Karpas-422 (cell line): ENCODE results near the gene S100A13. TPM values are rescaled to one million over a fixed set of nuclear protein-coding genes. Genes with fewer than 3 reads are reported as not detected.
"Not testable (repeated sequence)": the region's sequence is repeated elsewhere in the genome, so short reads cannot be mapped to it uniquely, and the experiment has no call there.

ENCODE experiments used
- DNase-seq: peaks from one replicate; pipeline ENCODE4 v3.0.0-alpha.2; 2015
- H2AFZ ChIP-seq: fragments of 200-600 bp; sonication (generic); 2 replicates; pipeline ENCODE4 v1.6.1; 2014; ENCODE audit warnings: antibody characterized with exemption, low read length, mixed read lengths
- H3K27ac ChIP-seq: fragments of 200-600 bp; sonication (generic); 2 replicates; pipeline ENCODE4 v1.5.1; 2014; ENCODE audit warnings: mild to moderate bottlenecking, low read length, moderate library complexity
- H3K27me3 ChIP-seq: fragments of 200-600 bp; sonication (generic); 2 replicates; pipeline ENCODE4 v1.6.1; 2014; ENCODE audit warnings: low read length, mixed read lengths
- H3K36me3 ChIP-seq: fragments of 200-600 bp; sonication (generic); 2 replicates; pipeline ENCODE4 v1.6.1; 2014; ENCODE audit warnings: low read length, mixed read lengths; ENCODE audit not compliant: insufficient read depth
- H3K4me1 ChIP-seq: fragments of 200-600 bp; sonication (generic); 2 replicates; pipeline ENCODE4 v1.6.1; 2014; ENCODE audit warnings: mild to moderate bottlenecking, low read length, mixed read lengths
- H3K4me2 ChIP-seq: fragments of 200-600 bp; sonication (generic); 2 replicates; pipeline ENCODE4 v1.6.1; 2014; ENCODE audit warnings: low read length, low read depth, mild to moderate bottlenecking; ENCODE audit not compliant: poor library complexity, severe bottlenecking
- H3K4me3 ChIP-seq: fragments of 200-600 bp; sonication (generic); 2 replicates; pipeline ENCODE4 v1.5.1; 2014; ENCODE audit warnings: mild to moderate bottlenecking, antibody characterized with exemption, low read length, mixed read lengths
- H3K79me2 ChIP-seq: fragments of 200-600 bp; sonication (generic); 2 replicates; pipeline ENCODE4 v1.6.1; 2014; ENCODE audit warnings: mild to moderate bottlenecking, low read length, mixed read lengths
- H3K9ac ChIP-seq: fragments of 200-600 bp; sonication (generic); 2 replicates; pipeline ENCODE4 v1.6.0; 2014; ENCODE audit warnings: low read length
- H3K9me2 ChIP-seq: fragments of 200-600 bp; sonication (generic), shearing (Covaris generic); replicated peaks from 2 replicates; pipeline ENCODE4 v1.6.0; 2014; ENCODE audit warnings: mild to moderate bottlenecking, low read length, moderate library complexity; ENCODE audit not compliant: insufficient read depth
- H3K9me3 ChIP-seq: fragments of 300-700, 200-600 bp; sonication (generic); 2 replicates; pipeline ENCODE4 v1.6.1; 2014; ENCODE audit warnings: low read length, mixed read lengths
- H4K20me1 ChIP-seq: fragments of 200-600 bp; sonication (generic); 2 replicates; pipeline ENCODE4 v1.6.1; 2014; ENCODE audit warnings: mild to moderate bottlenecking, antibody characterized with exemption, low read length, low read depth; ENCODE audit not compliant: insufficient read depth
- total RNA-seq: library from RNA; depleted of rRNA; stranded (reverse); fragments of >200 nt; shearing (Covaris generic); gene quantifications from 2 replicates; pipeline ENCODE4 v1.2.3, GENCODE V29; 2014; ENCODE audit warnings: low replicate concordance

Gene S100A13
- total RNA-seq, 1 experiment from 2014 or later = 21.5 TPM

DNA sequence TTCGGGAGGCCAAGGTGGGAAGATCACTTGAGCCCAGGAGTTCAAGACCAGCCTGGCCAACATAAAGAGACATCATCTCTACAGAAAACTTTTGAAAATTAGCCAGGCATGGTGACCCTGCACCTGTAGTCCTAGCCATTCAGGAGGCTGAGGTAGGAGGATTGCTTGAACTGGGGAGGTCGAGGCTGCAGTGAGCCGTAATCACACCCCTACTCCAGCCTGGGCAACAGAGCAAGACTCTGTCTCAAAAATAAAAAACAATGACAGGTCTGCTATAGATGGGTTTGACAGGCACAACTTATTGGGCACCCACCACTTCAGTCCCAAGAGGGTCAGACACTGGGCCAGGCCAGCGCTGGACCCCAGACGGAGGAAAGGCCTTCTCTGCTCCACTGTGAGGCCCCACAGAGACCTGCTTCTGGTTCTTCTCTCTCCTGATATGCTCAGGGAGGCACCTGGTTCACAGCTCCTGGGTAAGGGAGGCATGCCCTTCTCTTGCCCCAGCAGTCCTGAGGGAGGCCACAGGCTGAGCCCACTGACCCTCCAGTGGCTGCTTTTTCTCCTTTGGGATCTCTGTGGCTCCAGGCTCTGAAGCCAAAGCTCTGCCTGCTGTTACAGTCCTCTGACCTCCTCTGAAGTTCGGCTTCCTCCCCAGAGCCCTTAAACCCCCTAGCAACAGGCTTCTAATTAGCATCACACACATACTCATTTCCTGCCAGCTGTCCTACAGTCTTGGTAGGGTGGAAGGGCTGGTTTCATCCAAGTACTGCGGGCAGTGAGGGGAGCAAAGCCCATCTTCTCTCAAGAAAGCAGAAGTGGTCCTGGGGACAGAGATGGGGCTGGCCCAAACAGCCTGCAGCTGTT lies 28.8 kb downstream of the S100A13 start:
- Histone ChIP-seq H3K9me3 (no peaks in the 10 kb centered on the region), H4K20me1 (no peaks in the 10 kb centered on the region), H3K4me1 (peaks cover 33% of the 10 kb centered on the region), H3K27ac (peak overlapping the region; percentile 84), H3K79me2 (no peaks in the 10 kb centered on the region), H3K9ac (peak overlapping the region; percentile 61), H2AFZ (no peak overlapping the region; the same call in 1 of the 2 replicates), H3K4me2 (peak overlapping the region; percentile 60), H3K27me3 (no peaks in the 10 kb centered on the region), H3K4me3 (peak overlapping the region; percentile 19; the same call in 1 of the 2 replicates), H3K9me2 (no peaks in the 10 kb centered on the region), H3K36me3 (no peaks in the 10 kb centered on the region)
- peak; percentile 91 for DNase-seq

DNA sequence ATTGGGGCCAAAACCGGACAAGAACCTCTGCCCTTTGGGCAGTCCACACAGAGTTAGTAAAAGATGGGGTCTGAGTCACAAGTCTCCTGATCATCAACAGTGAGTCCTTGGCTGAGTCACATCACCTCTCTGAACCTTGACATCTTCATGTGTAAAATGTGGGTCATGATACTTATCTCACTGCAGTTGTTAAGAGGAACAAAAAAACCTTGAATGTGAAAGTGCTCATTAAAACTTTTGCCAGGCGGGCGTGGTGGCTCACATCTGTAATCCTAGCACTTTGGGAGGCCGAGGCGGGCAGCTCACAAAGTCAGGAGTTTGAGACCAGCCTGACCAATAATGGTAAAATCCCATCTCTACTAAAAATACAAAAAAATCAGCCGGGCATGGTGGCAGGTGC lies 30.1 kb downstream of the S100A13 start:
- no peaks in the 10 kb centered on the region for H3K79me2 ChIP-seq
- H3K27me3 ChIP-seq = no peaks in the 10 kb centered on the region
- no peak overlapping the region for H3K4me3 ChIP-seq
- H3K27ac ChIP-seq = no peak overlapping the region
- no peaks in the 10 kb centered on the region for H3K36me3 ChIP-seq
- no peaks in the 10 kb centered on the region for H3K9me2 ChIP-seq
- DNase-seq = no peak
- no peaks in the 10 kb centered on the region for H3K9me3 ChIP-seq
- no peaks in the 10 kb centered on the region for H4K20me1 ChIP-seq
- H3K9ac ChIP-seq = no peak overlapping the region
- peaks cover 33% of the 10 kb centered on the region for H3K4me1 ChIP-seq
- no peak overlapping the region for H2AFZ ChIP-seq
- no peak overlapping the region for H3K4me2 ChIP-seq

DNA sequence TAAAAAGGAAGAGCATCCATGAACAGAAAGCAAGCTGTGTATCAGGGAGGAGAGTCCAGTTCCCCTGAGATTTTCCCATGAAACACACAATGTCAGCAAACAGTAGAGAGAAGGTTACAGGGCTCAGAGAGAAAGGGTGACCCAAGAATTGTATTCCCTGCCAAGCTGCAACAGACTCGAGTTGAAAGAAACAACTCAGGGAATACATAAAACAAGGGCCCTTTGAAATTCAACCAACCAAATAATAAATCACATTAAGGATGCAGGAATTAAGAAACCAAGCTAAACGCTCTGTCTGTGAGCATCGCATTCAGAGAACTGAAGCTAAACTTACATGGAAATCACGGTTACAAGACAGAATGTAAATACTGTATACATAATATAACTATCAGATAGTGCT lies 34.6 kb downstream of the S100A13 start:
- Histone ChIP-seq H3K79me2 (no peaks in the 10 kb centered on the region), H3K27me3 (no peaks in the 10 kb centered on the region), H3K9me3 (no peaks in the 10 kb centered on the region), H3K4me1 (peaks cover 12% of the 10 kb centered on the region), H3K4me2 (no peak overlapping the region), H3K4me3 (no peak overlapping the region), H3K9ac (no peak overlapping the region), H3K36me3 (no peaks in the 10 kb centered on the region), H3K9me2 (no peaks in the 10 kb centered on the region), H3K27ac (no peak overlapping the region), H4K20me1 (no peaks in the 10 kb centered on the region), H2AFZ (peak overlapping the region; percentile 42; the same call in 1 of the 2 replicates)
- DNase-seq = no peak

DNA sequence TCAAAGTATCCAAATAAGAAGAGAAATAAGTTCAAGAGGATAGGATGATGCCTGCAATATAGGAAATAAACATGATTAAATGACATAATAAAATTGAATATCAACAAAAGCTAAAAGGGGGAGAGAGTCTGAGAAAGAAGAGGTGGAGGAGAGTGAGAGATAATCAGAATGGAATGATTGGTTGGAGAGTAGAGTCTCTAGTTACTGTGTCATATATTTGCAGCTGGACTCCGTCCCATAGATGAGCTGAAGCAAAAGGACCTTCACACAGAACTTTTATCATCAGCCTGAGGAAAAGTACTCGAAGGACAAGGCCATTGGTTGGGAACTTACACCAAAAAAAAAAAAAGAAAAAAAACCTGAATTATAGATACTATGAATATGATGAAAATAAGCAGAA lies 38.8 kb downstream of the S100A13 start:
- no peaks in the 10 kb centered on the region for H3K9me2 ChIP-seq
- H2AFZ ChIP-seq = no peak overlapping the region
- no peak overlapping the region for H3K9ac ChIP-seq
- H3K4me2 ChIP-seq = no peak overlapping the region
- no peaks in the 10 kb centered on the region for H3K36me3 ChIP-seq
- H3K79me2 ChIP-seq = no peaks in the 10 kb centered on the region
- H3K27ac ChIP-seq = no peak overlapping the region
- no peak overlapping the region for H3K4me3 ChIP-seq
- H3K27me3 ChIP-seq = no peaks in the 10 kb centered on the region
- no peak for DNase-seq
- H3K4me1 ChIP-seq = no peaks in the 10 kb centered on the region
- no peaks in the 10 kb centered on the region for H3K9me3 ChIP-seq
- H4K20me1 ChIP-seq = no peaks in the 10 kb centered on the region

- H3K9me3 ChIP-seq, H3K36me3 ChIP-seq, H3K9me2 ChIP-seq, H3K27ac ChIP-seq, H3K9ac ChIP-seq, DNase-seq, H3K4me1 ChIP-seq, H2AFZ ChIP-seq, H3K79me2 ChIP-seq, H4K20me1 ChIP-seq, H3K4me3 ChIP-seq, H3K4me2 ChIP-seq, H3K27me3 ChIP-seq: not testable (repeated sequence)
Measured at GRCh38 chr1:153588033-153588432, 39.3 kb downstream of the S100A13 start.

- Histone ChIP-seq H3K9me3 (no peaks in the 10 kb centered on the region), H3K4me3 (no peak overlapping the region), H3K9ac (no peak overlapping the region), H4K20me1 (no peaks in the 10 kb centered on the region), H3K4me1 (no peaks in the 10 kb centered on the region), H3K27me3 (no peaks in the 10 kb centered on the region), H2AFZ (0 out of 2 replicates have a peak overlapping the region, but pooled peaks have one; percentile 13), H3K4me2 (no peak overlapping the region), H3K79me2 (no peaks in the 10 kb centered on the region), H3K9me2 (no peaks in the 10 kb centered on the region), H3K27ac (no peak overlapping the region), H3K36me3 (no peaks in the 10 kb centered on the region)
- DNase-seq = no peak
Measured at GRCh38 chr1:153587314-153587713, 40.0 kb downstream of the S100A13 start.

DNA sequence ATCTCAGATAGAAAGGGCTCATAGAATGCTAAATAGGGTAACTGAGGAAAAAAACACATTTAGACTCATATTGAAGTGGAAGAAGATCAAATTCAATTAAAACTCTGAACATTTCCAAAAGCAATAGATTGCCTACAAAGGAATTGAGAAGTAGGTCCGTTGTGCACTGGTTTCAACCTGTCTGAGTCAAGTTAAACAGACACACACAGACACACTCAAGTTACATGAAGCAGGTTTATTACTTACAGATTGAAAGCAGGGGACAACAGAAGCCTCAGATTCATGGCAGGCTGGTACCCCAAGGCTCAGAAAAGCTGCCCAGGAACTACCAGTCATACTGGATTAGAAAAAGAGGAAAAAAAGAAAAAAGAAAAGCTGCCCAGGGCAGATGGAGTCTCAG lies 41.0 kb downstream of the S100A13 start:
- no peak overlapping the region for H3K27ac ChIP-seq
- H3K79me2 ChIP-seq = no peaks in the 10 kb centered on the region

GRCh38 chr1:153585006-153585405 lies 42.3 kb downstream of the S100A13 start:
- Histone ChIP-seq H3K4me3 (no peak overlapping the region), H3K4me2 (no peak overlapping the region), H3K9me2 (no peaks in the 10 kb centered on the region), H4K20me1 (no peaks in the 10 kb centered on the region), H2AFZ (no peak overlapping the region), H3K79me2 (no peaks in the 10 kb centered on the region), H3K27ac (no peak overlapping the region), H3K27me3 (no peaks in the 10 kb centered on the region), H3K9me3 (no peaks in the 10 kb centered on the region), H3K9ac (no peak overlapping the region), H3K36me3 (no peaks in the 10 kb centered on the region), H3K4me1 (no peaks in the 10 kb centered on the region)
- no peak for DNase-seq

More for the DNA sequence above, 41.0 kb downstream of the S100A13 start:
- Histone ChIP-seq H4K20me1 (no peaks in the 10 kb centered on the region), H3K36me3 (no peaks in the 10 kb centered on the region), H3K9me3 (no peaks in the 10 kb centered on the region), H3K9me2 (no peaks in the 10 kb centered on the region), H3K4me1 (no peaks in the 10 kb centered on the region), H3K4me2 (no peak overlapping the region), H3K9ac (no peak overlapping the region), H2AFZ (no peak overlapping the region), H3K4me3 (no peak overlapping the region), H3K27me3 (no peaks in the 10 kb centered on the region)
- no peak for DNase-seq
